ENCODE data around the gene CALML5.

The CALML5 gene

GRCh38 chr10:5531558-5532306, 32.4 kb upstream of the CALML5 start:
- no peak overlapping the region for H3K9ac ChIP-seq (ENCODE audit: low read depth, low read length)
- H3K36me3 ChIP-seq (ENCODE audit: insufficient read depth, low read depth, low read length), result no peaks in the 10 kb centered on the region
- no peak overlapping the region for H3K27ac ChIP-seq (ENCODE audit: low read length)
- H3K9me3 ChIP-seq (ENCODE audit: insufficient read depth, low read depth, low read length), result no peaks in the 10 kb centered on the region
- H3K4me1 ChIP-seq (ENCODE audit: insufficient read depth, low read length), result no peaks in the 10 kb centered on the region
- no peaks in the 10 kb centered on the region for H3K27me3 ChIP-seq (ENCODE audit: insufficient read depth, low read length)
- no peak overlapping the region for H3K4me3 ChIP-seq (ENCODE audit: low read length)

GRCh38 chr10:5530846-5531557, 31.6 kb upstream of the CALML5 start:
- no peaks in the 10 kb centered on the region for H3K4me1 ChIP-seq (ENCODE audit: insufficient read depth, low read length)
- no peak overlapping the region for H3K4me3 ChIP-seq (ENCODE audit: low read length)
- H3K27me3 ChIP-seq (ENCODE audit: insufficient read depth, low read length), result no peaks in the 10 kb centered on the region
- H3K36me3 ChIP-seq (ENCODE audit: insufficient read depth, low read depth, low read length), result no peaks in the 10 kb centered on the region
- H3K9me3 ChIP-seq (ENCODE audit: insufficient read depth, low read depth, low read length), result no peaks in the 10 kb centered on the region
- H3K9ac ChIP-seq (ENCODE audit: low read depth, low read length), result no peak overlapping the region
- H3K27ac ChIP-seq (ENCODE audit: low read length), result no peak overlapping the region

GRCh38 chr10:5530412-5530806, 31.0 kb upstream of the CALML5 start:
- no peaks in the 10 kb centered on the region for H3K27me3 ChIP-seq (ENCODE audit: insufficient read depth, low read length)
- H3K9ac ChIP-seq (ENCODE audit: low read depth, low read length), result no peak overlapping the region
- H3K4me1 ChIP-seq (ENCODE audit: insufficient read depth, low read length), result no peaks in the 10 kb centered on the region
- H3K4me3 ChIP-seq (ENCODE audit: low read length), result no peak overlapping the region
- no peaks in the 10 kb centered on the region for H3K9me3 ChIP-seq (ENCODE audit: insufficient read depth, low read depth, low read length)
- no peaks in the 10 kb centered on the region for H3K36me3 ChIP-seq (ENCODE audit: insufficient read depth, low read depth, low read length)
- no peak overlapping the region for H3K27ac ChIP-seq (ENCODE audit: low read length)

- no peaks in the 10 kb centered on the region for H3K36me3 ChIP-seq (ENCODE audit: insufficient read depth, low read depth, low read length)
- H3K27ac ChIP-seq (ENCODE audit: low read length), result no peak overlapping the region
- no peak overlapping the region for H3K4me3 ChIP-seq (ENCODE audit: low read length)
- no peaks in the 10 kb centered on the region for H3K9me3 ChIP-seq (ENCODE audit: insufficient read depth, low read depth, low read length)
- no peak overlapping the region for H3K9ac ChIP-seq (ENCODE audit: low read depth, low read length)
- H3K27me3 ChIP-seq (ENCODE audit: insufficient read depth, low read length), result no peaks in the 10 kb centered on the region
- no peaks in the 10 kb centered on the region for H3K4me1 ChIP-seq (ENCODE audit: insufficient read depth, low read length)
Observed at GRCh38 chr10:5529702-5530411, 30.5 kb upstream of the CALML5 start.

GRCh38 chr10:5528989-5529701, 29.8 kb upstream of the CALML5 start:
- Histone ChIP-seq H3K27ac (ENCODE audit: low read length) (no peak overlapping the region), H3K4me1 (ENCODE audit: insufficient read depth, low read length) (no peaks in the 10 kb centered on the region), H3K9me3 (ENCODE audit: insufficient read depth, low read depth, low read length) (no peaks in the 10 kb centered on the region), H3K27me3 (ENCODE audit: insufficient read depth, low read length) (no peaks in the 10 kb centered on the region), H3K36me3 (ENCODE audit: insufficient read depth, low read depth, low read length) (no peaks in the 10 kb centered on the region), H3K4me3 (ENCODE audit: low read length) (no peak overlapping the region), H3K9ac (ENCODE audit: low read depth, low read length) (no peak overlapping the region)

- Histone ChIP-seq H3K27me3 (ENCODE audit: insufficient read depth, low read length) (no peaks in the 10 kb centered on the region), H3K9ac (ENCODE audit: low read depth, low read length) (no peak overlapping the region), H3K4me3 (ENCODE audit: low read length) (no peak overlapping the region), H3K4me1 (ENCODE audit: insufficient read depth, low read length) (no peaks in the 10 kb centered on the region), H3K27ac (ENCODE audit: low read length) (no peak overlapping the region), H3K9me3 (ENCODE audit: insufficient read depth, low read depth, low read length) (no peaks in the 10 kb centered on the region), H3K36me3 (ENCODE audit: insufficient read depth, low read depth, low read length) (no peaks in the 10 kb centered on the region)
Observed at GRCh38 chr10:5527332-5528200, 28.2 kb upstream of the CALML5 start.

GRCh38 chr10:5526691-5527331, 27.4 kb upstream of the CALML5 start:
- Histone ChIP-seq H3K9ac (ENCODE audit: low read depth, low read length) (no peak overlapping the region), H3K27me3 (ENCODE audit: insufficient read depth, low read length) (no peaks in the 10 kb centered on the region), H3K4me1 (ENCODE audit: insufficient read depth, low read length) (no peaks in the 10 kb centered on the region), H3K4me3 (ENCODE audit: low read length) (no peak overlapping the region), H3K27ac (ENCODE audit: low read length) (no peak overlapping the region), H3K9me3 (ENCODE audit: insufficient read depth, low read depth, low read length) (no peaks in the 10 kb centered on the region), H3K36me3 (ENCODE audit: insufficient read depth, low read depth, low read length) (no peaks in the 10 kb centered on the region)

- H3K27me3 ChIP-seq (ENCODE audit: insufficient read depth, low read length), result no peaks in the 10 kb centered on the region
- H3K4me1 ChIP-seq (ENCODE audit: insufficient read depth, low read length), result no peaks in the 10 kb centered on the region
- H3K27ac ChIP-seq (ENCODE audit: low read length), result no peak overlapping the region
- no peaks in the 10 kb centered on the region for H3K9me3 ChIP-seq (ENCODE audit: insufficient read depth, low read depth, low read length)
- no peak overlapping the region for H3K9ac ChIP-seq (ENCODE audit: low read depth, low read length)
- no peaks in the 10 kb centered on the region for H3K36me3 ChIP-seq (ENCODE audit: insufficient read depth, low read depth, low read length)
- no peak overlapping the region for H3K4me3 ChIP-seq (ENCODE audit: low read length)
Observed at GRCh38 chr10:5525561-5526341, 26.4 kb upstream of the CALML5 start.

GRCh38 chr10:5524641-5525560, 25.5 kb upstream of the CALML5 start, which contains the start of gene CALML3:
TSS of gene CALML3 (plus strand) at chr10:5524961. CDS start at chr10:5525086, 125 bp downstream.
- Histone ChIP-seq H3K27me3 (ENCODE audit: insufficient read depth, low read length) (no peaks in the 10 kb centered on the region), H3K36me3 (ENCODE audit: insufficient read depth, low read depth, low read length) (no peaks in the 10 kb centered on the region), H3K9me3 (ENCODE audit: insufficient read depth, low read depth, low read length) (0 out of 2 replicates have a peak, but pooled peaks cover under 1% of the 10 kb centered on the region), H3K9ac (ENCODE audit: low read depth, low read length) (no peak within 1 kb of the TSS), H3K4me1 (ENCODE audit: insufficient read depth, low read length) (no peaks in the 10 kb centered on the region), H3K4me3 (ENCODE audit: low read length) (no peak within 1 kb of the TSS), H3K27ac (ENCODE audit: low read length) (no peak within 1 kb of the TSS)
